GM23338 (cell line): Measurements from ENCODE around the gene TUBB4A. TPM values are rescaled to one million over a fixed set of nuclear protein-coding genes. Genes with fewer than 3 reads are reported as not detected.

Source experiments
- ATAC-seq: fragments of 200-7000 bp; cut with Tn5 transposase; 3 replicates; pipeline ENCODE4 v1.9.1; 2020
- DNase-seq: peaks from one replicate; pipeline ENCODE4 v3.0.0-alpha.2; 2015; ENCODE audit warnings: low spot score
- H2AFZ ChIP-seq: fragments of 200-600 bp; sonication (generic); 2 replicates; pipeline ENCODE4 v1.8.0; 2016; ENCODE audit warnings: antibody characterized with exemption, mild to moderate bottlenecking, moderate library complexity
- H3F3A ChIP-seq: fragments of 200-600 bp; sonication (generic); replicated peaks from 2 replicates; pipeline ENCODE4 v1.8.0; 2017; ENCODE audit warnings: antibody characterized with exemption, mixed run types, low read depth
- H3K27ac ChIP-seq: fragments of 200-600 bp; sonication (generic); 2 replicates; pipeline ENCODE4 v1.6.1; 2016; ENCODE audit warnings: low read depth
- H3K27me3 ChIP-seq: fragments of 200-600 bp; sonication (generic); 2 replicates; pipeline ENCODE4 v1.8.0; 2016; ENCODE audit warnings: mild to moderate bottlenecking, mixed run types, moderate library complexity; ENCODE audit not compliant: insufficient read depth
- H3K36me3 ChIP-seq: fragments of 200-600 bp; sonication (generic); 2 replicates; pipeline ENCODE4 v1.8.0; 2016; ENCODE audit warnings: mild to moderate bottlenecking; ENCODE audit not compliant: insufficient read depth
- H3K4me1 ChIP-seq: fragments of 200-600 bp; sonication (generic); 2 replicates; pipeline ENCODE4 v1.8.0; 2016; ENCODE audit warnings: mild to moderate bottlenecking, moderate library complexity; ENCODE audit not compliant: insufficient read depth
- H3K4me2 ChIP-seq: fragments of 200-600 bp; sonication (generic); 2 replicates; pipeline ENCODE4 v1.7.1; 2017; ENCODE audit warnings: mixed run types
- H3K4me3 ChIP-seq: fragments of 200-600 bp; sonication (generic); 2 replicates; pipeline ENCODE4 v1.6.1; 2016; ENCODE audit warnings: mixed run types
- H3K79me2 ChIP-seq: fragments of 200-600 bp; sonication (generic); replicated peaks from 2 replicates; pipeline ENCODE4 v1.8.0; 2017; ENCODE audit warnings: mild to moderate bottlenecking; ENCODE audit not compliant: insufficient read depth
- H3K9me2 ChIP-seq: fragments of 200-600 bp; sonication (generic); 2 replicates; pipeline ENCODE4 v1.8.0; 2017; ENCODE audit not compliant: insufficient read depth
- H4K20me1 ChIP-seq: fragments of 200-600 bp; sonication (generic); replicated peaks from 2 replicates; pipeline ENCODE4 v1.8.0; 2017; ENCODE audit warnings: mild to moderate bottlenecking; ENCODE audit not compliant: insufficient read depth
- H3K27ac Mint-ChIP-seq: 2 replicates; pipeline ENCODE4 v1.8.0; 2020; ENCODE audit warnings: inconsistent platforms, mild to moderate bottlenecking, moderate library complexity, mixed read lengths
- H3K27me3 Mint-ChIP-seq: 3 replicates; pipeline ENCODE4 v1.8.0; 2022; ENCODE audit warnings: low read depth, mild to moderate bottlenecking, moderate library complexity, mixed read lengths, inconsistent platforms; ENCODE audit not compliant: insufficient read depth, poor library complexity
- H3K36me3 Mint-ChIP-seq: 3 replicates; pipeline ENCODE4 v1.8.0; 2021; ENCODE audit warnings: low read depth, mild to moderate bottlenecking, inconsistent platforms, moderate library complexity, mixed read lengths
- H3K4me1 Mint-ChIP-seq: 3 replicates; pipeline ENCODE4 v1.8.0; 2020; ENCODE audit warnings: mild to moderate bottlenecking, inconsistent platforms, mixed read lengths
- H3K4me3 Mint-ChIP-seq: 3 replicates; pipeline ENCODE4 v1.8.0; 2021; ENCODE audit warnings: moderate library complexity, mild to moderate bottlenecking, inconsistent platforms, mixed read lengths
- H3K9me3 Mint-ChIP-seq: 3 replicates; pipeline ENCODE4 v1.8.0; 2020; ENCODE audit warnings: moderate library complexity, mild to moderate bottlenecking, inconsistent platforms, mixed read lengths
- CREB1 ChIP-seq: fragments of 250-450 bp; sonication (Bioruptor Pico); IDR thresholded peaks from 2 replicates; pipeline ENCODE4 v1.5.0; 2020; ENCODE audit warnings: low read depth, mild to moderate bottlenecking, moderate library complexity
- JUNB ChIP-seq: IDR thresholded peaks from one replicate; pipeline ENCODE4 v1.6.1; 2016; ENCODE audit warnings: antibody characterized with exemption; ENCODE audit not compliant: unreplicated experiment
- POLR2AphosphoS5 ChIP-seq: IDR thresholded peaks from 2 replicates; pipeline ENCODE4 v1.6.1; 2016; ENCODE audit warnings: antibody characterized with exemption, low read depth
- STAT1 ChIP-seq: IDR thresholded peaks from one replicate; pipeline ENCODE4 v1.6.1; 2016; ENCODE audit warnings: antibody characterized with exemption; ENCODE audit not compliant: unreplicated experiment
- polyA plus RNA-seq: library from polyadenylated mRNA; unstranded; fragments of >200 nt; fragmentation: Nextera tagmentation; extraction: Ambion mirVana; gene quantifications from 2 replicates; pipeline ENCODE4 v1.2.1, GENCODE V29; 2016
- total RNA-seq: library from RNA; depleted of rRNA; stranded (reverse); fragments of >200 nt; shearing (Covaris generic); gene quantifications from 2 replicates; pipeline ENCODE4 v1.2.3, GENCODE V29; 2014
- TF ChIP-seq, protein P1 (sequence below): fragments of 250-450 bp; sonication (Bioruptor Pico); IDR thresholded peaks from 2 replicates; pipeline ENCODE4 v1.5.0; 2020; ENCODE audit warnings: mild to moderate bottlenecking, moderate library complexity
- TF ChIP-seq, protein P2 (sequence below): IDR thresholded peaks from one replicate; pipeline ENCODE4 v1.6.1; 2018; ENCODE audit warnings: antibody characterized with exemption; ENCODE audit not compliant: unreplicated experiment

Gene TUBB4A
- total and polyA plus RNA-seq, 2 experiments from 2014 or later = 32.9 to 41.7 TPM

DNA sequence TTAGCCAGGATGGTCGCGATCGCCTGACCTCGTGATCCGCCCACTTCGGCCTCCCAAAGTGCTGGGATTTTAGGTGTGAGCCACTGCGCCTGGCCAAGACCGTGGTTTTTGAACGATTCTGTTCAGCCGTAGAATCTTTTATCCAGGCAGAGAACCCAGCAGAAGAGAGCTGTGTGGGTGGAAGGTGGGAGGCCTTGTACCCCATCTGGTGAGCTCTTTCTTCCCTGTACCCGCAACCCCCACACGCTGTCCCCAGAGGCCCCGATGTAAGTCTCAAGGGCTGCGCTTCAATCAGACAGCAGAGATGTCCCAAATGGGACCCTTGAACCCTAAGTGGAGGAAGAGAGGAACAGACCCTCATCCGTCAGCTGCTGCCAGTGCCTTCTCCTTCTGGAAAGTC lies 46.2 kb downstream of the TUBB4A start:
- no peak overlapping the region for H3K4me2 ChIP-seq
- peaks cover 11% of the 10 kb centered on the region; the same call in 1 of the 2 replicates for H3K36me3 ChIP-seq
- no peaks in the 10 kb centered on the region for H3F3A ChIP-seq
- H3K27ac ChIP-seq = no peak overlapping the region
- H3K9me2 ChIP-seq = no peaks in the 10 kb centered on the region
- Mint-ChIP-seq H3K27me3 (peaks cover 17% of the 10 kb centered on the region), H3K36me3 (peaks cover 44% of the 10 kb centered on the region), H3K9me3 (peaks cover 10% of the 10 kb centered on the region; the same call in 2 of the 3 replicates), H3K4me3 (no peak overlapping the region), H3K4me1 (peaks cover 13% of the 10 kb centered on the region), H3K27ac (no peak overlapping the region)
- no peak overlapping the region for H3K4me3 ChIP-seq
- H3K79me2 ChIP-seq = no peaks in the 10 kb centered on the region
- H2AFZ ChIP-seq = no peak overlapping the region
- H3K27me3 ChIP-seq = no peaks in the 10 kb centered on the region
- DNase-seq = no peak
- no peaks in the 10 kb centered on the region; the same call in 1 of the 2 replicates for H4K20me1 ChIP-seq
- no peak for TF ChIP-seq CREB1
- TF ChIP-seq POLR2AphosphoS5 = no peak
- TF ChIP-seq, protein P1, sequence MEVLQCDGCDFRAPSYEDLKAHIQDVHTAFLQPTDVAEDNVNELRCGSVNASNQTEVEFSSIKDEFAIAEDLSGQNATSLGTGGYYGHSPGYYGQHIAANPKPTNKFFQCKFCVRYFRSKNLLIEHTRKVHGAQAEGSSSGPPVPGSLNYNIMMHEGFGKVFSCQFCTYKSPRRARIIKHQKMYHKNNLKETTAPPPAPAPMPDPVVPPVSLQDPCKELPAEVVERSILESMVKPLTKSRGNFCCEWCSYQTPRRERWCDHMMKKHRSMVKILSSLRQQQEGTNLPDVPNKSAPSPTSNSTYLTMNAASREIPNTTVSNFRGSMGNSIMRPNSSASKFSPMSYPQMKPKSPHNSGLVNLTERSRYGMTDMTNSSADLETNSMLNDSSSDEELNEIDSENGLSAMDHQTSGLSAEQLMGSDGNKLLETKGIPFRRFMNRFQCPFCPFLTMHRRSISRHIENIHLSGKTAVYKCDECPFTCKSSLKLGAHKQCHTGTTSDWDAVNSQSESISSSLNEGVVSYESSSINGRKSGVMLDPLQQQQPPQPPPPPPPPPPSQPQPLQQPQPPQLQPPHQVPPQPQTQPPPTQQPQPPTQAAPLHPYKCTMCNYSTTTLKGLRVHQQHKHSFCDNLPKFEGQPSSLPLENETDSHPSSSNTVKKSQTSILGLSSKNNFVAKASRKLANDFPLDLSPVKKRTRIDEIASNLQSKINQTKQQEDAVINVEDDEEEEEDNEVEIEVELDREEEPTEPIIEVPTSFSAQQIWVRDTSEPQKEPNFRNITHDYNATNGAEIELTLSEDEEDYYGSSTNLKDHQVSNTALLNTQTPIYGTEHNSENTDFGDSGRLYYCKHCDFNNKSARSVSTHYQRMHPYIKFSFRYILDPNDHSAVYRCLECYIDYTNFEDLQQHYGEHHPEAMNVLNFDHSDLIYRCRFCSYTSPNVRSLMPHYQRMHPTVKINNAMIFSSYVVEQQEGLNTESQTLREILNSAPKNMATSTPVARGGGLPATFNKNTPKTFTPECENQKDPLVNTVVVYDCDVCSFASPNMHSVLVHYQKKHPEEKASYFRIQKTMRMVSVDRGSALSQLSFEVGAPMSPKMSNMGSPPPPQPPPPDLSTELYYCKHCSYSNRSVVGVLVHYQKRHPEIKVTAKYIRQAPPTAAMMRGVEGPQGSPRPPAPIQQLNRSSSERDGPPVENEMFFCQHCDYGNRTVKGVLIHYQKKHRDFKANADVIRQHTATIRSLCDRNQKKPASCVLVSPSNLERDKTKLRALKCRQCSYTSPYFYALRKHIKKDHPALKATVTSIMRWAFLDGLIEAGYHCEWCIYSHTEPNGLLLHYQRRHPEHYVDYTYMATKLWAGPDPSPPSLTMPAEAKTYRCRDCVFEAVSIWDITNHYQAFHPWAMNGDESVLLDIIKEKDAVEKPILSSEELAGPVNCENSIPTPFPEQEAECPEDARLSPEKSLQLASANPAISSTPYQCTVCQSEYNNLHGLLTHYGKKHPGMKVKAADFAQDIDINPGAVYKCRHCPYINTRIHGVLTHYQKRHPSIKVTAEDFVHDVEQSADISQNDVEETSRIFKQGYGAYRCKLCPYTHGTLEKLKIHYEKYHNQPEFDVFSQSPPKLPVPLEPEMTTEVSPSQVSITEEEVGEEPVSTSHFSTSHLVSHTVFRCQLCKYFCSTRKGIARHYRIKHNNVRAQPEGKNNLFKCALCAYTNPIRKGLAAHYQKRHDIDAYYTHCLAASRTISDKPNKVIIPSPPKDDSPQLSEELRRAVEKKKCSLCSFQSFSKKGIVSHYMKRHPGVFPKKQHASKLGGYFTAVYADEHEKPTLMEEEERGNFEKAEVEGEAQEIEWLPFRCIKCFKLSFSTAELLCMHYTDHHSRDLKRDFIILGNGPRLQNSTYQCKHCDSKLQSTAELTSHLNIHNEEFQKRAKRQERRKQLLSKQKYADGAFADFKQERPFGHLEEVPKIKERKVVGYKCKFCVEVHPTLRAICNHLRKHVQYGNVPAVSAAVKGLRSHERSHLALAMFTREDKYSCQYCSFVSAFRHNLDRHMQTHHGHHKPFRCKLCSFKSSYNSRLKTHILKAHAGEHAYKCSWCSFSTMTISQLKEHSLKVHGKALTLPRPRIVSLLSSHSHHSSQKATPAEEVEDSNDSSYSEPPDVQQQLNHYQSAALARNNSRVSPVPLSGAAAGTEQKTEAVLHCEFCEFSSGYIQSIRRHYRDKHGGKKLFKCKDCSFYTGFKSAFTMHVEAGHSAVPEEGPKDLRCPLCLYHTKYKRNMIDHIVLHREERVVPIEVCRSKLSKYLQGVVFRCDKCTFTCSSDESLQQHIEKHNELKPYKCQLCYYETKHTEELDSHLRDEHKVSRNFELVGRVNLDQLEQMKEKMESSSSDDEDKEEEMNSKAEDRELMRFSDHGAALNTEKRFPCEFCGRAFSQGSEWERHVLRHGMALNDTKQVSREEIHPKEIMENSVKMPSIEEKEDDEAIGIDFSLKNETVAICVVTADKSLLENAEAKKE = no peak
- TF ChIP-seq STAT1 = no peak
- TF ChIP-seq, protein P2, sequence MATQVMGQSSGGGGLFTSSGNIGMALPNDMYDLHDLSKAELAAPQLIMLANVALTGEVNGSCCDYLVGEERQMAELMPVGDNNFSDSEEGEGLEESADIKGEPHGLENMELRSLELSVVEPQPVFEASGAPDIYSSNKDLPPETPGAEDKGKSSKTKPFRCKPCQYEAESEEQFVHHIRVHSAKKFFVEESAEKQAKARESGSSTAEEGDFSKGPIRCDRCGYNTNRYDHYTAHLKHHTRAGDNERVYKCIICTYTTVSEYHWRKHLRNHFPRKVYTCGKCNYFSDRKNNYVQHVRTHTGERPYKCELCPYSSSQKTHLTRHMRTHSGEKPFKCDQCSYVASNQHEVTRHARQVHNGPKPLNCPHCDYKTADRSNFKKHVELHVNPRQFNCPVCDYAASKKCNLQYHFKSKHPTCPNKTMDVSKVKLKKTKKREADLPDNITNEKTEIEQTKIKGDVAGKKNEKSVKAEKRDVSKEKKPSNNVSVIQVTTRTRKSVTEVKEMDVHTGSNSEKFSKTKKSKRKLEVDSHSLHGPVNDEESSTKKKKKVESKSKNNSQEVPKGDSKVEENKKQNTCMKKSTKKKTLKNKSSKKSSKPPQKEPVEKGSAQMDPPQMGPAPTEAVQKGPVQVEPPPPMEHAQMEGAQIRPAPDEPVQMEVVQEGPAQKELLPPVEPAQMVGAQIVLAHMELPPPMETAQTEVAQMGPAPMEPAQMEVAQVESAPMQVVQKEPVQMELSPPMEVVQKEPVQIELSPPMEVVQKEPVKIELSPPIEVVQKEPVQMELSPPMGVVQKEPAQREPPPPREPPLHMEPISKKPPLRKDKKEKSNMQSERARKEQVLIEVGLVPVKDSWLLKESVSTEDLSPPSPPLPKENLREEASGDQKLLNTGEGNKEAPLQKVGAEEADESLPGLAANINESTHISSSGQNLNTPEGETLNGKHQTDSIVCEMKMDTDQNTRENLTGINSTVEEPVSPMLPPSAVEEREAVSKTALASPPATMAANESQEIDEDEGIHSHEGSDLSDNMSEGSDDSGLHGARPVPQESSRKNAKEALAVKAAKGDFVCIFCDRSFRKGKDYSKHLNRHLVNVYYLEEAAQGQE = no peak
- no peak for TF ChIP-seq JUNB
- H3K4me1 ChIP-seq = peaks cover 4% of the 10 kb centered on the region; the same call in 1 of the 2 replicates
- ATAC-seq = no peak
